K562 (cell line): Measurements from ENCODE around the gene OR10G8. TPM values are rescaled to one million over a fixed set of nuclear protein-coding genes. Genes with fewer than 3 reads are reported as not detected.

Source experiments
- ATAC-seq: fragments of 200-7000 bp; cut with Tn5 transposase; 3 replicates; pipeline ENCODE4 v1.9.1; 2020; ENCODE audit warnings: moderate library complexity
- BruUV-seq: library from RNA; stranded (reverse); fragments of 400-500 nt; replicated peaks from 2 replicates; lab custom pipeline; 2021; lab: Mats Ljungman, UMichigan
- CTCF ChIA-PET: fragments of 300-600 bp; formaldehyde crosslinking; extraction: SDS; loops from one replicate; lab custom pipeline; 2021; ENCODE audit warnings: low intra/inter-chr PET ratio; lab: Yijun Ruan, JAX
- POLR2A ChIA-PET: fragments of 300-600, 350-650 bp; sonication (Branson Sonifier 250); formaldehyde crosslinking; extraction: SDS; loops from one replicate; lab custom pipeline; 2021; ENCODE audit warnings: antibody characterized with exemption, inconsistent platforms; lab: Yijun Ruan, JAX
- DNase-seq, 4 experiments: peaks; one replicate each; pipeline versions ENCODE4 v3.0.0 to v3.0.0-alpha.2; 2011 to 2018; ENCODE audit warnings: low spot score in 3 of 4, mixed read lengths in 3 of 4; ENCODE audit errors: extremely low read depth in 1 of 4
- FAIRE-seq: peaks from 2 replicates; lab custom pipeline; 2011; peaks lifted over from hg19 to GRCh38; lab: Jason Lieb, UNC
- H2AFZ ChIP-seq: 2 replicates; pipeline ENCODE4 v1.6.0; 2011; ENCODE audit warnings: low read depth, low read length, control low read depth, inconsistent platforms
- H3K27ac ChIP-seq: fragments of 200-600 bp; 3 replicates; pipeline ENCODE4 v1.8.0; 2011; ENCODE audit warnings: low read depth, mild to moderate bottlenecking, control low read depth, inconsistent platforms, low read length, moderate library complexity, mixed read lengths; ENCODE audit errors: extremely low read depth
- H3K27me3 ChIP-seq, 2 experiments: fragments of 300-600 bp in 1 of 2; 2 replicates in 1 of 2; 3 replicates in 1 of 2; pipeline versions ENCODE4 v1.6.0 to v1.8.0; 2011; ENCODE audit warnings: inconsistent platforms in 2 of 2, low read length in 2 of 2, mild to moderate bottlenecking in 1 of 2, mixed read lengths in 1 of 2, moderate library complexity in 1 of 2; ENCODE audit not compliant: control insufficient read depth in 2 of 2, insufficient read depth in 2 of 2
- H3K36me3 ChIP-seq: fragments of 300-600 bp; 3 replicates; pipeline ENCODE4 v1.8.0; 2011; ENCODE audit warnings: mild to moderate bottlenecking, low read length, inconsistent platforms; ENCODE audit not compliant: control insufficient read depth, insufficient read depth
- H3K4me1 ChIP-seq, 2 experiments: fragments of 200-600 bp in 1 of 2; replicated peaks in 1 of 2; 2 replicates in 1 of 2; 3 replicates in 1 of 2; pipeline versions ENCODE4 v1.5.1 to v1.8.0; 2011; ENCODE audit warnings: inconsistent platforms in 2 of 2, low read length in 2 of 2, mild to moderate bottlenecking in 1 of 2, mixed read lengths in 1 of 2, moderate library complexity in 1 of 2; ENCODE audit not compliant: control insufficient read depth in 2 of 2, insufficient read depth in 2 of 2
- H3K4me2 ChIP-seq: 2 replicates; pipeline ENCODE4 v1.6.1; 2011; ENCODE audit warnings: low read length, control low read depth, inconsistent platforms, mixed read lengths; ENCODE audit not compliant: insufficient read depth
- H3K4me3 ChIP-seq: fragments of 200-600 bp; sonication (generic), shearing (Covaris generic); 2 replicates; pipeline ENCODE4 v1.5.1; 2016; ENCODE audit warnings: control low read depth, inconsistent platforms
- H3K79me2 ChIP-seq: fragments of 200-600 bp; 3 replicates; pipeline ENCODE4 v1.8.0; 2011; ENCODE audit warnings: low read length, inconsistent platforms; ENCODE audit not compliant: control insufficient read depth, insufficient read depth
- H3K9ac ChIP-seq, 2 experiments: 2 replicates each; pipeline versions ENCODE4 v1.6.0 to v1.6.1; 2011; ENCODE audit warnings: low read depth in 2 of 2, low read length in 2 of 2, control low read depth in 1 of 2, inconsistent platforms in 1 of 2, mild to moderate bottlenecking in 1 of 2, mixed read lengths in 1 of 2; ENCODE audit not compliant: insufficient read depth in 1 of 2
- H3K9me1 ChIP-seq: one replicate; pipeline ENCODE4 v1.6.0; 2011; ENCODE audit warnings: inconsistent platforms, mild to moderate bottlenecking, low read length, moderate library complexity; ENCODE audit not compliant: control insufficient read depth, insufficient read depth
- H3K9me3 ChIP-seq: replicated peaks from 2 replicates; pipeline ENCODE4 v1.5.1; 2011; ENCODE audit warnings: low read depth, low read length, inconsistent platforms; ENCODE audit not compliant: control insufficient read depth, insufficient read depth
- H4K20me1 ChIP-seq: replicated peaks from 2 replicates; pipeline ENCODE4 v1.6.1; 2011; ENCODE audit warnings: low read length, inconsistent platforms, mixed read lengths; ENCODE audit not compliant: control insufficient read depth, insufficient read depth
- CC2D1A ChIP-seq: fragments of 450-650 bp; IDR thresholded peaks from 2 replicates; pipeline ENCODE4 v1.6.1; 2017; ENCODE audit warnings: mild to moderate bottlenecking
- KLF16 ChIP-seq: IDR thresholded peaks from 2 replicates; pipeline ENCODE4 v1.6.1; 2016; ENCODE audit warnings: antibody characterized with exemption
- NFE2 ChIP-seq: IDR thresholded peaks from 2 replicates; pipeline ENCODE4 v1.6.1; 2014; ENCODE audit warnings: antibody characterized with exemption, low read depth
- SRSF3 ChIP-seq: fragments of 200-400 bp; formaldehyde crosslinking; IDR thresholded peaks from 2 replicates; pipeline ENCODE4 v1.6.1; 2016; ENCODE audit warnings: mild to moderate bottlenecking, low read length, moderate library complexity; ENCODE audit not compliant: insufficient read depth
- WGBS: fragments of 100-300 bp; shearing (Covaris generic); methylation state at CpG from one replicate; pipeline ENCODE4 v1.1.6; 2016; ENCODE audit warnings: low coverage, mixed read lengths; ENCODE audit not compliant: insufficient coverage; ENCODE audit errors: missing lambda C conversion rate; 5-methylcytosine and 5-hydroxymethylcytosine counted together
- in situ Hi-C: fragments of 300-500 bp; cut with MboI; formaldehyde crosslinking; loops from 4 replicates; pipeline ENCODE4 v1.15.0; 2018; ENCODE audit warnings: inconsistent platforms, mixed read lengths
- intact Hi-C: fragments of 100-400 bp; cut with micrococcal nuclease; formaldehyde crosslinking; loops from 2 replicates; pipeline ENCODE4 v1.14.2; 2022
- polyA plus RNA-seq, 8 experiments: library from polyadenylated mRNA; depleted of rRNA in 4 of 8; stranded (reverse) in 5 of 8; unstranded in 3 of 8; fragments of >200 nt; fragmentation: Nextera tagmentation in 2 of 8; fragmentation: Illumina TruSeq in 1 of 8; extraction: Ambion mirVana in 2 of 8; extraction: Trizol in 1 of 8; gene quantifications; 2 replicates each; pipeline versions ENCODE4 v1.2.1 to v1.2.3, GENCODE V29; 2011 to 2014; ENCODE audit warnings: inconsistent platforms in 1 of 8, missing spikeins in 1 of 8
- total RNA-seq, 7 experiments: library from RNA; depleted of rRNA in 6 of 7; stranded (reverse); fragments of >200 nt in 6 of 7; fragmentation: Illumina TruSeq in 2 of 7; extraction: Trizol in 2 of 7; gene quantifications; 2 replicates each; pipeline versions ENCODE4 v1.2.1 to v1.2.3, GENCODE V29; 2011 to 2021; ENCODE audit warnings: low replicate concordance in 1 of 7
- TF ChIP-seq, protein P1 (sequence below), 2 experiments: fragments of 450-650 bp; formaldehyde crosslinking in 1 of 2; IDR thresholded peaks; 2 replicates each; pipeline versions ENCODE4 v1.4.0 to v1.6.1; 2014 to 2020; ENCODE audit warnings: mild to moderate bottlenecking in 2 of 2, borderline replicate concordance in 1 of 2, low read depth in 1 of 2
- TF ChIP-seq, protein P2 (sequence below), 2 experiments: IDR thresholded peaks; 2 replicates each; pipeline ENCODE4 v1.6.1; 2012; ENCODE audit warnings: improper control_type of control experiment in 2 of 2, low read depth in 2 of 2, low read length in 2 of 2, borderline replicate concordance in 1 of 2

OR10G8 gene
- total and polyA plus RNA-seq, 9 of the 15 experiments (the other 6 are each of a cell fraction or from before 2014, with no cell fraction given): not detected

DNA sequence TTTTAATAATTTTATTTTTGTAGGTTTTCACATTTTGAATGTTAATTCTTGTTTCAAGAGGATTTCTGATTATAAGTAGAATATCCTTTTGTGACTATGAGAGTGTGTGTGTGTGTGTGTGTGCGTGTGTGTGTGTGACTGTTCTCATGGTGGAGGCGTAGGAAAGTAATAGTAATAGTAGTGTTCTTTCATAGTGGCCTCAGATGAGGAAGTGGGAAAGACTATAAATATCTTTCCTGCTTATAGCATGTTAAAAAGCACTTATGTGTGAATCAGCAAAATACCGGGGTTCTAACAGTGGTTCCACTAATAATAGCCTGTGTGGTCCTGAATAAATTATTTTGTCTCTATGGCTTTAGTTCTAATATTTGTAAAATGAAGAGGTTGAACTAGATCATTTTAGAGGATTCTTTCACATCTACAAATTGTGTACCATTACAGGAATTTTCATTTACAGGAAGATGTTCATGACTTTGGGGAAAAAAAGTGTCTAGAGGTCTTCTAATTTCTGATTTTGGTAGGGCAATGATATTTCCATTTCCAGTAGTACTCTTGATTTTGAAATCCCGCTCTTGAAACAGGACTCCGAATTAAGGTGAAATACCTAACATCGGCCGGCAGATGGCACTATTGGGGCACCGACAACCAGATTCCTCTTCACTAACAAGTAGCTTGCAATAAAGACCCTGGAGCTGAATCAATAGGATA, 44.5 kb downstream of the OR10G8 start:
- Histone ChIP-seq H3K4me1 (peaks cover 11 to 17% of the 10 kb centered on the region in 2 experiments; a peak in 4 of 5 replicates), H3K4me2 (no peak overlapping the region), H3K27me3 (peaks cover 4 to 13% of the 10 kb centered on the region in 2 experiments; a peak in 4 of 5 replicates), H3K9me1 (no peaks in the 10 kb centered on the region), H3K27ac (no peak overlapping the region), H3K9ac (no peak overlapping the region), H2AFZ (peak overlapping the region; percentile 49; the same call in 1 of the 2 replicates), H3K36me3 (no peaks in the 10 kb centered on the region), H4K20me1 (no peaks in the 10 kb centered on the region), H3K79me2 (no peaks in the 10 kb centered on the region), H3K9me3 (no peaks in the 10 kb centered on the region), H3K4me3 (no peak overlapping the region)
- peak; percentile 28 for ATAC-seq
- CTCF ChIA-PET: interaction anchor here (0.6 to 1.7 kb wide), 9 partner anchors 32 to 766 kb away, joined by 3 to 8 read pairs (median 4); partner anchors contain the start of gene VWA5A
- in situ Hi-C loops: loop anchor here (5.0 to 25.0 kb wide), 4 partner anchors 121 to 791 kb away; partner anchors contain the start of gene ROBO3
- POLR2A ChIA-PET: interaction anchor here (0.9 to 1.8 kb wide), 3 partner anchors 9 to 140 kb away, joined by 3 to 5 read pairs (median 4); no protein-coding TSS in a partner anchor
- no TSS peak for BruUV-seq
- FAIRE-seq: peak; percentile 92
- WGBS: 2% methylated on average over 8 of the region's 8 CpGs
- intact Hi-C loops: loop anchor here (1.0 to 5.0 kb wide), 6 partner anchors 38 to 341 kb away; no protein-coding TSS in a partner anchor
- peak; percentile 49 to 87 (median 54) for DNase-seq
- TF ChIP-seq CC2D1A (0 out of 2 replicates have a peak, but pooled peaks have one; percentile 50), NFE2 (0 out of 2 replicates have a peak, but pooled peaks have one; percentile 22), KLF16 (0 out of 2 replicates have a peak, but pooled peaks have one; percentile 19), SRSF3 (no peak)
- TF ChIP-seq, protein P1, sequence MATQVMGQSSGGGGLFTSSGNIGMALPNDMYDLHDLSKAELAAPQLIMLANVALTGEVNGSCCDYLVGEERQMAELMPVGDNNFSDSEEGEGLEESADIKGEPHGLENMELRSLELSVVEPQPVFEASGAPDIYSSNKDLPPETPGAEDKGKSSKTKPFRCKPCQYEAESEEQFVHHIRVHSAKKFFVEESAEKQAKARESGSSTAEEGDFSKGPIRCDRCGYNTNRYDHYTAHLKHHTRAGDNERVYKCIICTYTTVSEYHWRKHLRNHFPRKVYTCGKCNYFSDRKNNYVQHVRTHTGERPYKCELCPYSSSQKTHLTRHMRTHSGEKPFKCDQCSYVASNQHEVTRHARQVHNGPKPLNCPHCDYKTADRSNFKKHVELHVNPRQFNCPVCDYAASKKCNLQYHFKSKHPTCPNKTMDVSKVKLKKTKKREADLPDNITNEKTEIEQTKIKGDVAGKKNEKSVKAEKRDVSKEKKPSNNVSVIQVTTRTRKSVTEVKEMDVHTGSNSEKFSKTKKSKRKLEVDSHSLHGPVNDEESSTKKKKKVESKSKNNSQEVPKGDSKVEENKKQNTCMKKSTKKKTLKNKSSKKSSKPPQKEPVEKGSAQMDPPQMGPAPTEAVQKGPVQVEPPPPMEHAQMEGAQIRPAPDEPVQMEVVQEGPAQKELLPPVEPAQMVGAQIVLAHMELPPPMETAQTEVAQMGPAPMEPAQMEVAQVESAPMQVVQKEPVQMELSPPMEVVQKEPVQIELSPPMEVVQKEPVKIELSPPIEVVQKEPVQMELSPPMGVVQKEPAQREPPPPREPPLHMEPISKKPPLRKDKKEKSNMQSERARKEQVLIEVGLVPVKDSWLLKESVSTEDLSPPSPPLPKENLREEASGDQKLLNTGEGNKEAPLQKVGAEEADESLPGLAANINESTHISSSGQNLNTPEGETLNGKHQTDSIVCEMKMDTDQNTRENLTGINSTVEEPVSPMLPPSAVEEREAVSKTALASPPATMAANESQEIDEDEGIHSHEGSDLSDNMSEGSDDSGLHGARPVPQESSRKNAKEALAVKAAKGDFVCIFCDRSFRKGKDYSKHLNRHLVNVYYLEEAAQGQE (IDR thresholded peaks at IDR 0.05; ENCODE audit: borderline replicate concordance): peak; percentile 85
- TF ChIP-seq, protein P1 (CRISPR knock-in tag; IDR thresholded peaks at IDR 0.05; ENCODE audit: low read depth): no peak
- TF ChIP-seq, protein P2, sequence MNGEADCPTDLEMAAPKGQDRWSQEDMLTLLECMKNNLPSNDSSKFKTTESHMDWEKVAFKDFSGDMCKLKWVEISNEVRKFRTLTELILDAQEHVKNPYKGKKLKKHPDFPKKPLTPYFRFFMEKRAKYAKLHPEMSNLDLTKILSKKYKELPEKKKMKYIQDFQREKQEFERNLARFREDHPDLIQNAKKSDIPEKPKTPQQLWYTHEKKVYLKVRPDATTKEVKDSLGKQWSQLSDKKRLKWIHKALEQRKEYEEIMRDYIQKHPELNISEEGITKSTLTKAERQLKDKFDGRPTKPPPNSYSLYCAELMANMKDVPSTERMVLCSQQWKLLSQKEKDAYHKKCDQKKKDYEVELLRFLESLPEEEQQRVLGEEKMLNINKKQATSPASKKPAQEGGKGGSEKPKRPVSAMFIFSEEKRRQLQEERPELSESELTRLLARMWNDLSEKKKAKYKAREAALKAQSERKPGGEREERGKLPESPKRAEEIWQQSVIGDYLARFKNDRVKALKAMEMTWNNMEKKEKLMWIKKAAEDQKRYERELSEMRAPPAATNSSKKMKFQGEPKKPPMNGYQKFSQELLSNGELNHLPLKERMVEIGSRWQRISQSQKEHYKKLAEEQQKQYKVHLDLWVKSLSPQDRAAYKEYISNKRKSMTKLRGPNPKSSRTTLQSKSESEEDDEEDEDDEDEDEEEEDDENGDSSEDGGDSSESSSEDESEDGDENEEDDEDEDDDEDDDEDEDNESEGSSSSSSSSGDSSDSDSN (IDR thresholded peaks at IDR 0.05; ENCODE audit: borderline replicate concordance in 1 of 2, low read depth in 2 of 2, low read length in 2 of 2): no peak
